GM23248 (cell line): ENCODE measurements around the gene CYP27A1.

Experiments used
- EZH2 ChIP-seq: fragments of 200-600 bp; sonication (generic); IDR thresholded peaks from 2 replicates; pipeline ENCODE4 v1.6.1; 2018; ENCODE audit warnings: antibody characterized with exemption, mild to moderate bottlenecking; ENCODE audit not compliant: insufficient read depth, poor library complexity, severe bottlenecking
- EZH2phosphoT487 ChIP-seq: fragments of 200-600 bp; sonication (generic); IDR thresholded peaks from 2 replicates; pipeline ENCODE4 v1.6.1; 2018; ENCODE audit warnings: antibody characterized with exemption, moderate library complexity, mild to moderate bottlenecking, low read depth; ENCODE audit not compliant: insufficient read depth

DNA sequence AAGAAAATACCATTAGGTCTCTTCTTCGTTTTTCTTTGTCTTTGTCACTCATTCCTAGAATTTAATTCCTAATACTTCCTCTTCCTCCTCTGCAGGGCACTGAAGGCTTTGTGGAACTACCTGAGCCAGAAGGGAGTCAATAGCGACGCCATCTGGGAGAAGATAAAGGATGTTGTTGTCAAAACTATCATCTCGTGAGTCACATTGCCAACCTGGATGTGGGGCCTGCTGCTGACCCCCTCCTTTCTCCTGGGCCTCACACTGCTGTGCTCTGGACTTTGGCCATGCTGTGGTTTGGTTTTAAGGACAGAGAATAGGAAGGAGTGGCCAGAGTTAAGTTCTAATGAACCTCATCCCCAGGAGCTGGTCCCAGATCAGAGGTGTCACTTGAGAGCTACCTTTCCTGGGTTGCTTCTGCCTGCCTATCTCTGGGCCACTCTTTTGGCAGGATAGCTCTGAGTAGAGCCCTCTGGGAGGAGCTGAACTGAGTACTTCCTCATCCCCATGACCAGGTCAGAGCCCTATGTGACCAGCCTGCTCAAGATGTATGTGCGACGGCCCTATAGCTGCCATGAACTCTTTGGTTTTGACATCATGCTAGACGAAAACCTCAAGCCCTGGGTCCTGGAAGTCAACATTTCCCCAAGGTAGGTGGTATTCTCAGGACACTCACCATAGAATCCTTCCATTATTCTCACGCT lies 33.1 kb upstream of the CYP27A1 start:
- no peak for TF ChIP-seq EZH2
- TF ChIP-seq EZH2phosphoT487 = no peak
